LNCaP clone FGC (cell line): ENCODE results near the gene GALNT5.

Experiments used
- DNase-seq: peaks from one replicate; pipeline ENCODE4 v3.0.0-alpha.2; 2011; ENCODE audit warnings: low read depth
- H3K4me3 ChIP-seq: 2 replicates; pipeline ENCODE4 v1.5.1; 2011; ENCODE audit warnings: mild to moderate bottlenecking, low read depth, low read length, control low read depth
- TF ChIP-seq, protein P1 (sequence below): IDR thresholded peaks from 2 replicates; pipeline ENCODE4 v1.5.1; 2012; ENCODE audit warnings: mild to moderate bottlenecking; ENCODE audit not compliant: control insufficient read depth, insufficient read depth; ENCODE audit errors: extremely low read depth

Gene GALNT5

DNA sequence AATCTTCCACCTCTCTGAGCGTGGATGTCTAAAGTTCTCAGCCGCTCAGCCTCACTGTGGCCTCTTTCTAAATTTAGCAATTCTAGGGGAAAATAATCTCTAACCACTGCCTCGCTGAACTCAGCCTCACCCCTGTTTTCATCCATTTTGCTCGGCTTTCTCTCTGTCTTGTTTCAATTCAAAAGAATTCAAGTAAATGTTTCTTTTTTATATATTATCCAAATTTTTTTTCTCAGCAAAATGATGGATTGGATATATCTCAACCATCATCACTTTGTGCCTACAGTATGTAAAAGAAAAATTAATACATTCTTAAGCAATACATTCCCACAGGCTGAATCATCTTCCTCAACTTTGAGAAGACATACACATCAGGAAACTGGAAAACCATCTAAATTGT is 24.0 kb upstream of the GALNT5 start:
- DNase-seq: no peak
- TF ChIP-seq, protein P1, sequence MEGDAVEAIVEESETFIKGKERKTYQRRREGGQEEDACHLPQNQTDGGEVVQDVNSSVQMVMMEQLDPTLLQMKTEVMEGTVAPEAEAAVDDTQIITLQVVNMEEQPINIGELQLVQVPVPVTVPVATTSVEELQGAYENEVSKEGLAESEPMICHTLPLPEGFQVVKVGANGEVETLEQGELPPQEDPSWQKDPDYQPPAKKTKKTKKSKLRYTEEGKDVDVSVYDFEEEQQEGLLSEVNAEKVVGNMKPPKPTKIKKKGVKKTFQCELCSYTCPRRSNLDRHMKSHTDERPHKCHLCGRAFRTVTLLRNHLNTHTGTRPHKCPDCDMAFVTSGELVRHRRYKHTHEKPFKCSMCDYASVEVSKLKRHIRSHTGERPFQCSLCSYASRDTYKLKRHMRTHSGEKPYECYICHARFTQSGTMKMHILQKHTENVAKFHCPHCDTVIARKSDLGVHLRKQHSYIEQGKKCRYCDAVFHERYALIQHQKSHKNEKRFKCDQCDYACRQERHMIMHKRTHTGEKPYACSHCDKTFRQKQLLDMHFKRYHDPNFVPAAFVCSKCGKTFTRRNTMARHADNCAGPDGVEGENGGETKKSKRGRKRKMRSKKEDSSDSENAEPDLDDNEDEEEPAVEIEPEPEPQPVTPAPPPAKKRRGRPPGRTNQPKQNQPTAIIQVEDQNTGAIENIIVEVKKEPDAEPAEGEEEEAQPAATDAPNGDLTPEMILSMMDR: no peak
- no peak overlapping the region for H3K4me3 ChIP-seq

DNA sequence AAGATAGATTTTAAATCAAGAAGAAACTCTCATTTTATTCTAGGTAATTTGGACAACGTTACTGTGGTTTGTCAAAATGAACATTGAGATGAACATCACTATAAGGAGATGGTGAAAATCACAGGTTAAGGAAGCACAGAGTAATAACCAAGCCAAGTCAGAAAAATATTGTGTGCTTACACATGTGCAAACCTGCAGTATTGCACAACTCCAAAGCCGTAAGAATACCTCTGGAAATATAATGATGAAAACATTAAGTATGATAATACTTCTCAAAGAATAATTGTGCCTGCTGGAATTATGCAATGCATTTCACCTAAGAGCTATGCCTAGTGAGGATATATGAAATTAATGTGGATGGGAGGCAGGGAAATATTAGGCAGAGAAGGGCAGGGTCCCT is 21.1 kb upstream of the GALNT5 start:
- no peak overlapping the region for H3K4me3 ChIP-seq
- no peak for DNase-seq
- TF ChIP-seq, protein P1: no peak

DNA sequence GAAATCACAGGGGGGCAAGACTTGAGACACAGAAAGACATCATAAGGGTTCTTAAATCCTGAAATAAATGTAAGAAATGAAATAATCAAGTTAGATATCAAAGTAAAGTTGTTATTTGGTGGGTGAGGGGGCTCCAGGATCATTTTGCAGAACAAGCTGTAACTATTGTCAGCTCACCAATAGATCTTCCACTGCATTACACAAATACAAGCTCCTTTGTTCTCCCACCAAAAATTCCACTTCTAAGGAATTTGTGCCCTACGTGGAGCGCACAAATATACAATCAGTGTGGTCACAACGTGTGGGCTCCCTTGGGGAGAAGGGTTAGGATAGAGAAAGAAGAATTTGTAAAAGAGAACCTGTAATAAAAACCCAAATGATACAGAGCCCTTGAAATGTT is 19.2 kb upstream of the GALNT5 start:
- TF ChIP-seq, protein P1: no peak
- H3K4me3 ChIP-seq: no peak overlapping the region
- DNase-seq: no peak

DNA sequence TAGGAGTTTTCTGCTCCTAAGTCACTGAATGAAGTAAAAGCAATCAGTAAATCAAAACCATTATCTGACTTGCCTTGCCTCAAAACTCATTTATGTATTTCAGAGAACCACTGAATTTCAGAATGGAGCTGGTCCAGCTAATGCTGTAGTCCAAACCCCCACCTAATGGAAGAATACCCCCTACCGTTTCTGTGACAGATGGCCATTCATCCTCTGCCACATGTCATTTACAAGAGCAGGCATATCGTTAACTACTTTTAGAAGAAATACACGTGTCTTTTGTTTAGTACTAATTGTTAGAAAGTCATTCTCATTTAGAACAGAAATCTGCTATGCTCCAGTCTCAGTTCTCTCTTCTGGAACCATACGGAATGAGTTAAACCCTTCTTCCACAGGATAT is 12.8 kb upstream of the GALNT5 start:
- no peak overlapping the region for H3K4me3 ChIP-seq
- no peak for DNase-seq
- TF ChIP-seq, protein P1: no peak

DNA sequence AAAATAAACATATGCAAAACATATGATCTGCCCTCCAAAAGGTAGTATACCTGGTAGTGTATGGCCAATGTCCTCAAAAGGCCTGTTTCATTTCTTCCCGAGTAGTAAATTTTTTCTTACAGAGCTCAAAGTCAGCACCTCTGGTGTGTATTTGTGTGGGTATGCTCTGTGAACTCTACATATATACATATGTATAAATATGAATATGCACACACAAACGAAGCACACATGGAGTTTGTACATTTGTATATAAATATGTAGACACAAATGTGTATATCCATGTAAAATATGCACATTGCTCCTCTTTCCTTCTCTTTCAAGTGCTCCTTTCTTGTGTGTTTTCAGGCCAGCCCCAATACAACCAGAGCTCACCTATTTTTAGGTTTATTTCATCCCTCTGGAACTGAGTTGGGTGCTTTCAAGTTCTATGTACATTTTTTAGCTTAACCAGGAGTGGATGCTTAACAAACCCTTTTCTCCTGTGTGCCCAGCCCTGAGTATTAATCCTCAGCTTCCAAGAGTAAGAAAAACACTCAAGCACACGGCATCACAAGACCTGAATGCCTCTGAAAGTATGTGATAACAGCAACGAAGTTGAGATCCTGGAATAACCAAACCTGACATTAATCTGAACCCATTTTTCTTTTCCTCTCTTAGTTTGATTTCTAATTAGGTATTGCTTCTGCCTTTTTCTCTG is 12.2 kb upstream of the GALNT5 start:
- DNase-seq: no peak
- TF ChIP-seq, protein P1: no peak
- no peak overlapping the region for H3K4me3 ChIP-seq

DNA sequence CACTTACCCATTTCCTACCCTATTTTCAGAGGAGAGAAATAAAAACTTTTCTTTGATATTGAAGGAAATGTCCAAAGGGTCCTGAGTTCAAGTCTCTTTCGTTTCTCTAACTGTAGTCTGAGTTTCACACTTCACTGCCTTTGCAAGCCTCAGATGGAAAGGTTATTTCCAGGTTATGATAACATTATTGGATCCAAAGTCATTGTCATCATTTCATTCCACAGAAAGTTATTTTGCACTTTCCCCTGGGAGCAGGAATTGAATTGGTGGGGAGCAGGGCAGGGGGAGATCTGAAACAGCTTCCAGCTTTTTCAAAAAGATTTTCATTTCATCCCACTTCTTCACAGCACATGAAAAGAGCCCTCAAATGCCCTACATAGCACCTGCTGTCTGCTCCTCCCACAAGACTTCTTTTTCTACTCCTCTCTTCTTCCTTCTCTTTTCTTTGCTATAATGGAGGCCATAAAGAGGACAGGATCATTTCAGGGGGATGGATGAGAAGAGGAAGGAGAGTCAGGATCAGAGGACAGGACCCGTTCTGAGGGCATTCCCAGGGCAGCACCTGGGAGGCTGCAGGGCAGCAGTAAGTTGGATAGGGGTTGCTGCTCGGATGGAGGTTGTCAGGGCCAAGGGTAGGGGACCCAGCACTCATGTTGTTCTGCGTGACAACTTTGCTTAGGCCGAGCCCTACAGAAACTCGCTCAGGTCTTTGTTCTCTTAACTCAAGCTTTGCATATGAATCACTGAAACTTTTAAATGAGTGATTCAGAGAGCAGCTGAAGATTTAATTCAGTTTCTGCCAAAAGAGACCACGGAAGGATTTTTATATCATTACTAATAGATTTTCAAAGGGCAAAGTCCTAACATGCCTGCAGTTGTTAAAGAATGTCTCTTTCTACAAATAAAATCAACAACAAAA is 11.4 kb upstream of the GALNT5 start:
- DNase-seq: no peak
- no peak overlapping the region for H3K4me3 ChIP-seq

More for the DNA sequence above, 11.4 kb upstream of the GALNT5 start:
- TF ChIP-seq, protein P1: no peak
